ENCODE data around the gene ABCG1. TPM values are rescaled to one million over a fixed set of nuclear protein-coding genes. Genes with fewer than 3 reads are reported as not detected.

The ABCG1 gene
- polyA plus RNA-seq, 1 donor from 2014 or later, result 14.2 TPM

GRCh38 chr21:42243026-42243425 is 24.1 kb downstream of the ABCG1 start:
- no peaks in the 10 kb centered on the region for H4K20me1 ChIP-seq (ENCODE audit: insufficient read depth)
- no peaks in the 10 kb centered on the region for H3F3A ChIP-seq (ENCODE audit: insufficient read depth, low read length, poor library complexity, severe bottlenecking)
- H3K27me3 ChIP-seq (ENCODE audit: insufficient read depth, low read depth, low read length), result no peaks in the 10 kb centered on the region
- H3K4me3 ChIP-seq (ENCODE audit: low read length), result no peak overlapping the region
- H3K9me3 ChIP-seq (ENCODE audit: low read length), result no peaks in the 10 kb centered on the region
- TF ChIP-seq EP300 (conservative IDR thresholded peaks at IDR 0.05; ENCODE audit: poor library complexity, severe bottlenecking) (no peak), EZH2 (IDR thresholded peaks at IDR 0.05; ENCODE audit: borderline replicate concordance, insufficient read depth, low read length, poor library complexity, severe bottlenecking) (no peak), POLR2AphosphoS5 (IDR thresholded peaks at IDR 0.05) (no peak), CTCF (IDR thresholded peaks at IDR 0.05; ENCODE audit: poor library complexity, severe bottlenecking) (no peak), RAD21 (conservative IDR thresholded peaks at IDR 0.05) (no peak), REST (IDR thresholded peaks at IDR 0.05; ENCODE audit: borderline replicate concordance) (no peak), SMC3 (conservative IDR thresholded peaks at IDR 0.05; ENCODE audit: poor library complexity) (no peak), TAF1 (IDR thresholded peaks at IDR 0.05; ENCODE audit: low read depth) (no peak), MXI1 (conservative IDR thresholded peaks at IDR 0.05; ENCODE audit: poor library complexity, severe bottlenecking) (no peak)
- H3K27ac ChIP-seq (ENCODE audit: low read length), result no peak overlapping the region
- no peaks in the 10 kb centered on the region for H3K9me2 ChIP-seq (ENCODE audit: insufficient read depth, low read length)
- H3K4me2 ChIP-seq (ENCODE audit: low read length), result no peak overlapping the region
- no peaks in the 10 kb centered on the region for H3K36me3 ChIP-seq (ENCODE audit: insufficient read depth, low read length)
- peaks cover 7% of the 10 kb centered on the region for H3K79me2 ChIP-seq (replicated peaks; ENCODE audit: insufficient read depth, low read length)
- no peak overlapping the region for H2AFZ ChIP-seq (ENCODE audit: low read depth, low read length)
- no peak overlapping the region for H3K9ac ChIP-seq (ENCODE audit: low read length)

- Histone ChIP-seq H3K4me3 (ENCODE audit: low read length) (no peak overlapping the region), H3K9ac (ENCODE audit: low read length) (no peak overlapping the region), H4K20me1 (ENCODE audit: insufficient read depth) (no peaks in the 10 kb centered on the region), H3K9me2 (ENCODE audit: insufficient read depth, low read length) (no peaks in the 10 kb centered on the region), H3K27me3 (ENCODE audit: insufficient read depth, low read depth, low read length) (no peaks in the 10 kb centered on the region), H2AFZ (ENCODE audit: low read depth, low read length) (no peak overlapping the region), H3K9me3 (ENCODE audit: low read length) (no peaks in the 10 kb centered on the region), H3F3A (ENCODE audit: insufficient read depth, low read length, poor library complexity, severe bottlenecking) (no peaks in the 10 kb centered on the region), H3K79me2 (replicated peaks; ENCODE audit: insufficient read depth, low read length) (no peaks in the 10 kb centered on the region), H3K27ac (ENCODE audit: low read length) (no peak overlapping the region), H3K36me3 (ENCODE audit: insufficient read depth, low read length) (no peaks in the 10 kb centered on the region), H3K4me2 (ENCODE audit: low read length) (no peak overlapping the region)
- no peak for TF ChIP-seq MXI1 (conservative IDR thresholded peaks at IDR 0.05; ENCODE audit: poor library complexity, severe bottlenecking)
- TF ChIP-seq SMC3 (conservative IDR thresholded peaks at IDR 0.05; ENCODE audit: poor library complexity), result no peak
- no peak for TF ChIP-seq EZH2 (IDR thresholded peaks at IDR 0.05; ENCODE audit: borderline replicate concordance, insufficient read depth, low read length, poor library complexity, severe bottlenecking)
- TF ChIP-seq POLR2AphosphoS5 (IDR thresholded peaks at IDR 0.05), result no peak
- no peak for TF ChIP-seq EP300 (conservative IDR thresholded peaks at IDR 0.05; ENCODE audit: poor library complexity, severe bottlenecking)
- no peak for TF ChIP-seq CTCF (IDR thresholded peaks at IDR 0.05; ENCODE audit: poor library complexity, severe bottlenecking)
- TF ChIP-seq RAD21 (conservative IDR thresholded peaks at IDR 0.05), result no peak
- TF ChIP-seq TAF1 (IDR thresholded peaks at IDR 0.05; ENCODE audit: low read depth), result no peak
- no peak for TF ChIP-seq REST (IDR thresholded peaks at IDR 0.05; ENCODE audit: borderline replicate concordance)
Observed at GRCh38 chr21:42245331-42246193, 26.6 kb downstream of the ABCG1 start.
